Heart left ventricle (tissue), 16 donors: ENCODE measurements around the gene PYGM. TPM values are rescaled to one million over a fixed set of nuclear protein-coding genes. Genes with fewer than 3 reads are reported as not detected.
A peak's percentile ranks its signal among the peaks of the same experiment; 100 is the strongest.

Experiments
- ATAC-seq, 4 donors: fragments of 200-7000 bp; cut with Tn5 transposase; one replicate each; pipeline ENCODE4 v1.9.1; 2020 to 2022; ENCODE audit warnings: moderate library complexity in 4 of 4, mild to moderate bottlenecking in 3 of 4, moderate number of reproducible peaks in 1 of 4
- DNase-seq, 5 donors: peaks; one replicate each; pipeline ENCODE4 v3.0.0-alpha.2; 2020
- H3K27ac ChIP-seq, 12 donors: fragments of 200-600 bp; sonication (generic) in 4 of 12; one replicate each; pipeline versions ENCODE4 v1.5.0 to v1.8.0; 2016 to 2022; ENCODE audit warnings: mild to moderate bottlenecking in 2 of 12
- H3K27me3 ChIP-seq, 9 donors: fragments of 200-600 bp; sonication (generic) in 2 of 9; one replicate each; pipeline versions ENCODE4 v1.5.1 to v1.8.0; 2016 to 2022; ENCODE audit warnings: mild to moderate bottlenecking in 3 of 9
- H3K36me3 ChIP-seq, 9 donors: fragments of 200-600 bp; sonication (generic) in 2 of 9; one replicate each; pipeline versions ENCODE4 v1.5.0 to v1.8.0; 2018 to 2022; ENCODE audit warnings: mild to moderate bottlenecking in 2 of 9
- H3K4me1 ChIP-seq, 12 donors: fragments of 200-600 bp; sonication (generic) in 4 of 12; one replicate each; pipeline versions ENCODE4 v1.5.0 to v1.8.0; 2016 to 2022; ENCODE audit warnings: mild to moderate bottlenecking in 3 of 12
- H3K4me3 ChIP-seq, 12 donors: fragments of 200-600 bp; sonication (generic) in 4 of 12; one replicate each; pipeline versions ENCODE4 v1.5.0 to v1.8.0; 2017 to 2022; ENCODE audit warnings: mild to moderate bottlenecking in 9 of 12, moderate library complexity in 4 of 12
- H3K9me3 ChIP-seq, 12 donors: fragments of 200-600 bp; sonication (generic) in 4 of 12; one replicate each; pipeline versions ENCODE4 v1.5.0 to v1.8.0; 2016 to 2022; ENCODE audit warnings: mild to moderate bottlenecking in 1 of 12
- POLR2A ChIP-seq, 2 donors: fragments of 450-650 bp; IDR thresholded peaks; one replicate each; pipeline ENCODE4 v1.6.1; 2017; ENCODE audit warnings: antibody characterized with exemption in 2 of 2, mild to moderate bottlenecking in 2 of 2, moderate library complexity in 2 of 2
- WGBS, 4 donors: extraction: QIAGEN DNeasy Blood & Tissue Kit in 2 of 4; methylation state at CpG; one replicate each; pipeline versions ENCODE4 v1.1.5 to v1.1.7; 2013 to 2018; 5-methylcytosine and 5-hydroxymethylcytosine counted together
- intact Hi-C, 10 donors: fragments of 100-400 bp; cut with DNase I; formaldehyde crosslinking; loops; one replicate each; pipeline versions ENCODE4 v1.11.1 to v1.14.2; 2022
- polyA plus RNA-seq, 2 donors: library from polyadenylated mRNA; stranded (reverse); fragments of 200-250 nt; gene quantifications; one replicate each; pipeline ENCODE4 v1.2.3, GENCODE V29; 2013
- total RNA-seq, 9 donors: library from RNA; depleted of rRNA in 2 of 9; stranded (reverse); fragments of >200 nt in 2 of 9; fragmentation: NEBNext Ultra II Directional in 3 of 9; extraction: Animal tissue kit (Norgen Biotek cat#: 25700) in 3 of 9; gene quantifications; one replicate each; pipeline versions ENCODE4 v1.1.0 to v1.2.4, GENCODE V29; 2016 to 2023
- TF ChIP-seq, protein P1 (sequence below), 12 donors: fragments of 200-600 bp; sonication (generic) in 4 of 12; IDR thresholded peaks; one replicate each; pipeline versions ENCODE4 v1.5.0 to v1.8.0; 2018 to 2022; ENCODE audit warnings: antibody characterized with exemption in 12 of 12, mild to moderate bottlenecking in 5 of 12
- donor health status: ischemic (EF 13 %, LVEDD 7.1; RV severe dilation, severe dysfunction).
- donor health status: healthy with polysubstance abuse.
- donor health status: DM: no; HTN: yes; CAD: no.
- donor health status: DM: no; HTN: no; CAD: no.
- donor health status: ischemic (EF 25% LVEDD 6.9; RV normal size, moderate dysfunction).
- donor health status: ischemic (EF 25% LVEDD 5.7; RV mildly dilated, moderate dysfunction).
- donor health status: healthy.
- donor health status: DM: yes; HTN: yes; CAD: no.
- donor health status: ischemic (EF 35%, LVEDD 5.7; RV mildly dilated, moderate dysfunction).
- donor health status: nonischemic (EF 11% LVEDD 7.7; RV severe dilation, severe dysfunction).
- donor health status: DM: yes; HTN: yes; CAD: no.
- donor health status: PGD.
- donor health status: ischemic (EF 29% LVEDD 5.4; RV normal size, mild dysfunction).
- donor health status: nonischemic (EF 23%, LVEDD 6.1; RV moderate dilation, normal function).

Gene PYGM
- total and polyA plus RNA-seq, 11 donors: 10.3 to 167 (median 80.2) TPM

- intact Hi-C loops: no loop called here
- no peaks in the 10 kb centered on the region for H3K9me3 ChIP-seq
- peaks cover 0 to 29% (median 17%) of the 10 kb centered on the region in 9 donors for H3K36me3 ChIP-seq
- peak overlapping the region in 8 of 12 donors; percentile 4 to 92 (median 26) for H3K27ac ChIP-seq
- DNase-seq (no peak), ATAC-seq (no peak)
- H3K4me3 ChIP-seq: no peak overlapping the region
- no peaks in the 10 kb centered on the region for H3K27me3 ChIP-seq
- peaks cover 5 to 47% (median 24%) of the 10 kb centered on the region in 12 donors for H3K4me1 ChIP-seq
- TF ChIP-seq, protein P1, sequence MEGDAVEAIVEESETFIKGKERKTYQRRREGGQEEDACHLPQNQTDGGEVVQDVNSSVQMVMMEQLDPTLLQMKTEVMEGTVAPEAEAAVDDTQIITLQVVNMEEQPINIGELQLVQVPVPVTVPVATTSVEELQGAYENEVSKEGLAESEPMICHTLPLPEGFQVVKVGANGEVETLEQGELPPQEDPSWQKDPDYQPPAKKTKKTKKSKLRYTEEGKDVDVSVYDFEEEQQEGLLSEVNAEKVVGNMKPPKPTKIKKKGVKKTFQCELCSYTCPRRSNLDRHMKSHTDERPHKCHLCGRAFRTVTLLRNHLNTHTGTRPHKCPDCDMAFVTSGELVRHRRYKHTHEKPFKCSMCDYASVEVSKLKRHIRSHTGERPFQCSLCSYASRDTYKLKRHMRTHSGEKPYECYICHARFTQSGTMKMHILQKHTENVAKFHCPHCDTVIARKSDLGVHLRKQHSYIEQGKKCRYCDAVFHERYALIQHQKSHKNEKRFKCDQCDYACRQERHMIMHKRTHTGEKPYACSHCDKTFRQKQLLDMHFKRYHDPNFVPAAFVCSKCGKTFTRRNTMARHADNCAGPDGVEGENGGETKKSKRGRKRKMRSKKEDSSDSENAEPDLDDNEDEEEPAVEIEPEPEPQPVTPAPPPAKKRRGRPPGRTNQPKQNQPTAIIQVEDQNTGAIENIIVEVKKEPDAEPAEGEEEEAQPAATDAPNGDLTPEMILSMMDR (IDR thresholded peaks at IDR 0.05): no peak
- TF ChIP-seq POLR2A (IDR thresholded peaks at IDR 0.05): no peak
- 56 to 70% (median 66%) methylated on average over 13 to 14 of the region's 14 CpGs for WGBS, 4 donors
Measured at GRCh38 chr11:64799623-64800302, 40.0 kb upstream of the PYGM start.

- Histone ChIP-seq H3K27me3 (no peaks in the 10 kb centered on the region), H3K4me3 (no peak overlapping the region), H3K27ac (peak overlapping the region in 1 of 12 donors; percentile 26), H3K9me3 (no peaks in the 10 kb centered on the region), H3K36me3 (peaks cover 0 to 25% (median 15%) of the 10 kb centered on the region in 9 donors), H3K4me1 (peaks cover 5 to 42% (median 21%) of the 10 kb centered on the region in 12 donors)
- no peak for ATAC-seq
- intact Hi-C loops: no loop called here
- WGBS, 4 donors: 83 to 91% (median 85%) methylated on average over 7 of the region's 7 CpGs
- DNase-seq: no peak
- no peak for TF ChIP-seq POLR2A (IDR thresholded peaks at IDR 0.05)
- TF ChIP-seq, protein P1 (IDR thresholded peaks at IDR 0.05): no peak
Measured at GRCh38 chr11:64799256-64799622, 39.5 kb upstream of the PYGM start.

DNA sequence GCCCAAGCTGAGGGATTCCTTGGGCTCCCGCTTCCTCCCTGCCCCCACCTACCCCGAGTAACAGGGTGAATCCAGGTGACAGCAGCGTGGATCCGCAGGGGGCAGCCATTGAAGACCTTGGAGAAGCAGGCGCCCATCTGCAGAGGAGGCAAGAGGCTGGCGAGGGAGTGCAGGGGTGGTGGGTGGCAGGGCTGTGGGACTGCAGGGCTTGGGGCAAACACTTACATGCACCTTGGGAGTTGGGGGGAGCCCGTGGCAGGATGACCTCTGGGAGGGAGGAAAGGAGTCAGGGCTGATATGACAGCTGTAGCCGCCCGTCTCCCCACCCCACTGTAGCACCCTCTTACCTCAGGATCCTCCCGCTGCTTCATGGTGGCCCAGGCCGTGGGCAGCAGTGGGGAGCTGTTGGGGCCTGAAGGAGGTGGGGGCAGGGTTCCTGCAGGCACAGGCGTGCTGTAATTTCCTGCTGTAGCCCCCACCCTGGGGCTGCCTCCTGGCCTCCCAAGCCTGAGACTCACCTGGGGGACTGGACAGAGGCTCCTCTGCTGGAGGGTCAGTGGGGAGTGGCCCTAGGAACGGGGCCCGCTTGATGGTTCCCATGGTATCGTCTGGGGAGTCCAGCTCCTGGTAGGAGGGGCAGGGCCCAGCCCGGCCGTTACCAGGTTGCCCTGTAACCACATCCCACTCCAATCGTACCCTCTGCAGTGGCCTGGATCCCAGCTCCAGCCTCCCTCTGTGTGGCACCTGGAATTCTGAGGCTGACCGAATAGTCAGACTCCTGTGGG is 37.2 kb upstream of the PYGM start:
- DNase-seq: no peak
- Histone ChIP-seq H3K9me3 (no peaks in the 10 kb centered on the region), H3K27ac (no peak overlapping the region), H3K4me3 (no peak overlapping the region), H3K36me3 (peaks cover 0 to 30% (median 15%) of the 10 kb centered on the region in 9 donors), H3K4me1 (peaks cover 0 to 37% (median 9%) of the 10 kb centered on the region in 12 donors), H3K27me3 (no peaks in the 10 kb centered on the region)
- 87 to 93% (median 91%) methylated on average over 11 to 19 of the region's 19 CpGs for WGBS, 4 donors
- intact Hi-C loops: no loop called here
- ATAC-seq: no peak
- TF ChIP-seq, protein P1 (IDR thresholded peaks at IDR 0.05): no peak
- no peak for TF ChIP-seq POLR2A (IDR thresholded peaks at IDR 0.05)

- no peaks in the 10 kb centered on the region for H3K9me3 ChIP-seq
- TF ChIP-seq POLR2A (IDR thresholded peaks at IDR 0.05): no peak
- TF ChIP-seq, protein P1 (IDR thresholded peaks at IDR 0.05): no peak
- H3K27ac ChIP-seq: no peak overlapping the region
- intact Hi-C loops: no loop called here
- H3K4me3 ChIP-seq: no peak overlapping the region
- no peak for ATAC-seq
- DNase-seq: no peak
- H3K4me1 ChIP-seq: peaks cover 0 to 30% (median 5%) of the 10 kb centered on the region in 12 donors
- peaks cover 0 to 38% (median 15%) of the 10 kb centered on the region in 9 donors for H3K36me3 ChIP-seq
- no peaks in the 10 kb centered on the region for H3K27me3 ChIP-seq
- 82 to 90% (median 86%) methylated on average over 15 to 19 of the region's 19 CpGs for WGBS, 4 donors
Measured at GRCh38 chr11:64796047-64796756, 36.4 kb upstream of the PYGM start.
